PC-9 (cell line): Measurements from ENCODE around the gene TSSK2.

Experiments
- EZH2 ChIP-seq: fragments of 200-600 bp; sonication (generic); IDR thresholded peaks from 2 replicates; pipeline ENCODE4 v1.8.0; 2017; ENCODE audit warnings: antibody characterized with exemption, low read depth
- TF ChIP-seq, protein P1 (sequence below): fragments of 200-600 bp; sonication (generic); conservative IDR thresholded peaks from 2 replicates; pipeline ENCODE4 v1.6.1; 2017; ENCODE audit warnings: mixed run types, antibody characterized with exemption, mild to moderate bottlenecking, moderate library complexity

DNA sequence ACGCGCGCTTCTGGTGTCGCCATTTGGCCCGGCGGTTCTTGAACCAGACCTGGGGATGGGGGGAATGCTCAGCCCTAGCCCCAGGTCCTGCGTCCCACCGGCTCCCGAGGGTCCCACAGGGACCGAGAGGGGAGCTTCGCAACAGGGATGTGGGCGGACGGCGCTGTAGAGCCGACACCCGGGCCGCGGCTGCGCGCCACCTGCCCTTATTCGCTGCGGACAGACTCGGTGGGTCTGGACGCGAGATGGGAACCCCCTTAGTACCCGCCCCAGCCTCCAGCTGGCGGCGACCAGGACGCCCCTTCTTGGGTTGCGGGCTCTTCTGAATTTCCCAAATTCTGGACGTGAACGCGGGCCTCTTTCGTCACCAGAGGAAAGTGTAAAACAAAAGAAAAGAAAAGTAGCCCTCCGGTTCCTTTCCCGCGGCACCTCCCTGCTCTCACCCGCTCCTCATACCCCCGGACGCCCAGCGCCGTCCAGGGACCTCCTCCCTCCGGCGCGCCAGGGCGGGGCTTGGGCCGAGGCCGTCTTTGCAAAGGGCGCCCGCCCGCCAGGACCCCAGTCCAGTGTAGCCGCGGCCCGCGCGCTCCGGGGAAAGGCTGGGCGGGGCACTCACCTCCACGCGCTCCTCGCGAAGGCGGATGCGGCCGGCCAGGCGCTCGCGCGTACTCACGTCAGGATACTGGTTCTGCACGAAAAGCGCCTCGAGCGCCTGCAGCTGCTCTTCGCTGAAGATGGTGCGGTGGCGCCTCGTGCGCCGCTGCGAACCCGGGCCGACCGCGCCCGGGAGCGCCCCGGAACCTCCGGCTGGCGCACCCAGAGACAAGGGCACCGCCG, 18.2 kb downstream of the TSSK2 start:
- TF ChIP-seq, protein P1, sequence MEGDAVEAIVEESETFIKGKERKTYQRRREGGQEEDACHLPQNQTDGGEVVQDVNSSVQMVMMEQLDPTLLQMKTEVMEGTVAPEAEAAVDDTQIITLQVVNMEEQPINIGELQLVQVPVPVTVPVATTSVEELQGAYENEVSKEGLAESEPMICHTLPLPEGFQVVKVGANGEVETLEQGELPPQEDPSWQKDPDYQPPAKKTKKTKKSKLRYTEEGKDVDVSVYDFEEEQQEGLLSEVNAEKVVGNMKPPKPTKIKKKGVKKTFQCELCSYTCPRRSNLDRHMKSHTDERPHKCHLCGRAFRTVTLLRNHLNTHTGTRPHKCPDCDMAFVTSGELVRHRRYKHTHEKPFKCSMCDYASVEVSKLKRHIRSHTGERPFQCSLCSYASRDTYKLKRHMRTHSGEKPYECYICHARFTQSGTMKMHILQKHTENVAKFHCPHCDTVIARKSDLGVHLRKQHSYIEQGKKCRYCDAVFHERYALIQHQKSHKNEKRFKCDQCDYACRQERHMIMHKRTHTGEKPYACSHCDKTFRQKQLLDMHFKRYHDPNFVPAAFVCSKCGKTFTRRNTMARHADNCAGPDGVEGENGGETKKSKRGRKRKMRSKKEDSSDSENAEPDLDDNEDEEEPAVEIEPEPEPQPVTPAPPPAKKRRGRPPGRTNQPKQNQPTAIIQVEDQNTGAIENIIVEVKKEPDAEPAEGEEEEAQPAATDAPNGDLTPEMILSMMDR = no peak
- no peak for TF ChIP-seq EZH2
